ENCODE results near the gene ZNF429.

- TF ChIP-seq CTCF (IDR thresholded peaks at IDR 0.05; ENCODE audit: insufficient read depth, low read length), result no peak
- no peak for TF ChIP-seq SPI1 (IDR thresholded peaks at IDR 0.05; ENCODE audit: borderline replicate concordance, low read depth)
- no peak for TF ChIP-seq GABPA (IDR thresholded peaks at IDR 0.05; ENCODE audit: low read depth)
- no peak for TF ChIP-seq POLR2AphosphoS5 (IDR thresholded peaks at IDR 0.05; ENCODE audit: low read depth)
- no peak for TF ChIP-seq REST (IDR thresholded peaks at IDR 0.05; ENCODE audit: insufficient replicate concordance, low read depth)
Observed at GRCh38 chr19:21569494-21569865, 64.1 kb downstream of the ZNF429 start.
